ENCODE results near the gene C9orf152. TPM values are rescaled to one million over a fixed set of nuclear protein-coding genes. Genes with fewer than 3 reads are reported as not detected.

C9orf152 gene
- total RNA-seq, 2 experiments from 2014 or later: not detected

DNA sequence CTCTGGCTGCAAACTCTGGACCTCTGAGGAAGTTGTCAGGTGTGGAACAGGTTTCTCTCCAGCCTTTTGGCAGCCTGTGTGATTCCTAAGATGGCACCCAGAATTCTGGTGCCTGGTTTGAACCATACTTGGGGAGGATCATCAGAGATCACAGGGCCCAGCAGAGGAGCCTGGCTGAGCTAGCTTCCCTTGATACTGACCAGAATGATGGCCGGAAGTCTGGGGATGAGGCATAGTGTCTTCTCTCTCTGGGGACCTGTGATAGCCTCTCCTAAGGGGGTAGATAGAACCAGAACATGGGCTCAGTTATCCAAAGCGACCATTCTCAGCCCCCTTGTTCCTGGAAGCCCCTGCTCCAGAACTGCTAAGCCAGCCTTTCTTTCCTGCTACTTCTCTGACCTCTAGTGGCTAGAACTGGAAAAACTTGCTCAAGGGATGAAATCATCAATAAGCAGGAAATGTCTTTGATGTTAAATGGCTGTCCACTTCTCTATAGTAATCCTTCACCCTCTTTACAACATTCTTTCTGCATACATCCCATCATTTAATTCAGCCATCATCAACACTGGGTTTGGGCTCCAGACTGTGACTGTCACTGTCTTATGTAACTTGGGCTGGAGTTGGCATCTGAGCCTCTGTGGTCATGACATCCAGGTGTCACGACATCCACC, 55.1 kb downstream of the C9orf152 start:
- CTCF ChIA-PET: interaction anchor here (0.8 to 9.0 kb wide), 12 partner anchors 10 to 335 kb away, joined by 3 to 95 read pairs (median 3); no protein-coding TSS in a partner anchor
- intact Hi-C loops (cut with micrococcal nuclease): loop anchor here (1.0 to 10.0 kb wide), 2 partner anchors 250 to 708 kb away; no protein-coding TSS in a partner anchor
- H3K27ac Mint-ChIP-seq: no peak overlapping the region
- POLR2A ChIA-PET: interaction anchor here (1.0 kb wide), 1 partner anchor 266 kb away, joined by 4 read pairs; no protein-coding TSS in a partner anchor
- no peaks in the 10 kb centered on the region for H3K27me3 Mint-ChIP-seq
- DNase-seq: no peak
- no peak overlapping the region for H3K4me3 Mint-ChIP-seq
- H3K9me3 Mint-ChIP-seq: no peaks in the 10 kb centered on the region
- peaks cover 11% of the 10 kb centered on the region for H3K36me3 Mint-ChIP-seq
- peaks cover 56% of the 10 kb centered on the region for H3K4me1 Mint-ChIP-seq (ENCODE audit: low read depth)

Other genes starting within 250 kb of the C9orf152 start
- 100 to 1,000 TPM; 554 to 573 TPM for gene TXN, start 48.3 kb upstream of the C9orf152 start, total RNA-seq
- not detected for gene TXNDC8, start 129.7 kb upstream of the C9orf152 start, total RNA-seq

Measured in activated CD4-positive, alpha-beta memory T cell treated with anti-CD3 and anti-CD28 coated beads for 36 hours (primary cell).